OCI-LY3 (cell line): ENCODE measurements around the gene CAPN10.

Source experiments
- H2AFZ ChIP-seq: fragments of 200-600, 300-600 bp; shearing (Covaris generic); 2 replicates; pipeline ENCODE4 v1.6.0; 2014; ENCODE audit warnings: antibody characterized with exemption, low read depth, low read length
- H3K27ac ChIP-seq: fragments of 200-600, 300-600 bp; sonication (generic); 2 replicates; pipeline ENCODE4 v1.5.1; 2014; ENCODE audit warnings: mild to moderate bottlenecking, low read length, moderate library complexity, mixed read lengths
- H3K27me3 ChIP-seq: fragments of 200-600, 300-600 bp; sonication (generic); 2 replicates; pipeline ENCODE4 v1.6.1; 2014; ENCODE audit warnings: low read depth, low read length, mixed read lengths
- H3K36me3 ChIP-seq: fragments of 200-600, 300-600 bp; sonication (generic); replicated peaks from 2 replicates; pipeline ENCODE3; 2014; ENCODE audit warnings: low read depth, low read length, mixed read lengths
- H3K4me1 ChIP-seq: fragments of 300-600, 200-600 bp; sonication (generic); 2 replicates; pipeline ENCODE4 v1.6.1; 2014; ENCODE audit warnings: low read length, mixed read lengths
- H3K4me2 ChIP-seq: fragments of 200-600, 300-600 bp; sonication (generic); 2 replicates; pipeline ENCODE4 v1.6.1; 2014; ENCODE audit warnings: low read length, mixed read lengths
- H3K4me3 ChIP-seq: fragments of 300-600, 200-600 bp; sonication (generic); 2 replicates; pipeline ENCODE4 v1.5.1; 2014; ENCODE audit warnings: antibody characterized with exemption, mild to moderate bottlenecking, low read length, moderate library complexity
- H3K79me2 ChIP-seq: fragments of 300-600, 200-600 bp; shearing (Covaris generic); 2 replicates; pipeline ENCODE4 v1.6.1; 2014; ENCODE audit warnings: mild to moderate bottlenecking, low read length, mixed read lengths
- H3K9ac ChIP-seq: fragments of 300-600, 200-600 bp; shearing (Covaris generic); 2 replicates; pipeline ENCODE4 v1.6.0; 2014; ENCODE audit warnings: mild to moderate bottlenecking, low read length, moderate library complexity
- H3K9me3 ChIP-seq: fragments of 200-600, 300-600 bp; shearing (Covaris generic); 2 replicates; pipeline ENCODE4 v1.6.1; 2014; ENCODE audit warnings: low read length, mixed read lengths; ENCODE audit not compliant: insufficient read depth
- H4K20me1 ChIP-seq: fragments of 200-600, 300-600 bp; sonication (generic); 2 replicates; pipeline ENCODE4 v1.6.1; 2016; ENCODE audit warnings: low read length, mixed read lengths; ENCODE audit not compliant: insufficient read depth
- CTCF ChIP-seq: fragments of 200-600, 300-600 bp; sonication (generic); IDR thresholded peaks from 2 replicates; pipeline ENCODE4 v1.5.1; 2014; ENCODE audit warnings: antibody characterized with exemption, low read length, low read depth
- EZH2phosphoT487 ChIP-seq: fragments of 200-600 bp; shearing (Covaris generic); IDR thresholded peaks from 2 replicates; pipeline ENCODE4 v1.6.1; 2018; ENCODE audit warnings: antibody characterized with exemption, mixed run types, low read depth

CAPN10 gene

GRCh38 chr2:240622531-240623235 is 36.1 kb downstream of the CAPN10 start:
- no peaks in the 10 kb centered on the region for H3K9me3 ChIP-seq
- H3K4me3 ChIP-seq, result no peak overlapping the region
- H3K27me3 ChIP-seq, result no peaks in the 10 kb centered on the region
- no peaks in the 10 kb centered on the region for H3K36me3 ChIP-seq
- H3K9ac ChIP-seq, result no peak overlapping the region
- H3K4me1 ChIP-seq, result peaks cover 53% of the 10 kb centered on the region
- H4K20me1 ChIP-seq, result no peaks in the 10 kb centered on the region
- H3K27ac ChIP-seq, result no peak overlapping the region
- no peaks in the 10 kb centered on the region for H3K79me2 ChIP-seq
- TF ChIP-seq EZH2phosphoT487 (no peak), CTCF (no peak)
- no peak overlapping the region for H3K4me2 ChIP-seq
- H2AFZ ChIP-seq, result no peak overlapping the region

- no peak overlapping the region for H3K9ac ChIP-seq
- H4K20me1 ChIP-seq, result no peaks in the 10 kb centered on the region
- no peaks in the 10 kb centered on the region for H3K79me2 ChIP-seq
- H3K4me1 ChIP-seq, result peaks cover 52% of the 10 kb centered on the region
- H3K27ac ChIP-seq, result no peak overlapping the region
- H3K9me3 ChIP-seq, result no peaks in the 10 kb centered on the region
- H3K36me3 ChIP-seq, result no peaks in the 10 kb centered on the region
- H3K4me3 ChIP-seq, result no peak overlapping the region
- H2AFZ ChIP-seq, result no peak overlapping the region
- H3K27me3 ChIP-seq, result no peaks in the 10 kb centered on the region
- no peak overlapping the region for H3K4me2 ChIP-seq
- TF ChIP-seq EZH2phosphoT487 (no peak), CTCF (no peak)
Observed at GRCh38 chr2:240623531-240624010, 37.0 kb downstream of the CAPN10 start.

- no peak for TF ChIP-seq EZH2phosphoT487
- no peak for TF ChIP-seq CTCF
- no peaks in the 10 kb centered on the region for H3K27me3 ChIP-seq
- no peak overlapping the region for H3K9ac ChIP-seq
- H3K27ac ChIP-seq, result no peak overlapping the region
- H3K9me3 ChIP-seq, result no peaks in the 10 kb centered on the region
- H3K79me2 ChIP-seq, result no peaks in the 10 kb centered on the region
- no peak overlapping the region for H3K4me3 ChIP-seq
- no peaks in the 10 kb centered on the region for H3K36me3 ChIP-seq
- no peaks in the 10 kb centered on the region for H4K20me1 ChIP-seq
- H2AFZ ChIP-seq, result no peak overlapping the region
- peaks cover 44% of the 10 kb centered on the region for H3K4me1 ChIP-seq
- peak overlapping the region; percentile 62 for H3K4me2 ChIP-seq
Observed at GRCh38 chr2:240624011-240624949, 37.7 kb downstream of the CAPN10 start.

GRCh38 chr2:240624950-240625621 is 38.6 kb downstream of the CAPN10 start, which contains the start of gene GPR35:
Gene GPR35, plus strand, starts transcription at chr2:240625480. Its CDS starts 4,473 bp downstream, at chr2:240629953.
- Histone ChIP-seq H3K27ac (no peak within 1 kb of the TSS), H3K9me3 (no peaks in the 10 kb centered on the region), H3K79me2 (no peaks in the 10 kb centered on the region), H3K9ac (no peak within 1 kb of the TSS), H3K4me1 (peaks cover 37% of the 10 kb centered on the region), H4K20me1 (no peaks in the 10 kb centered on the region), H3K27me3 (no peaks in the 10 kb centered on the region), H3K36me3 (no peaks in the 10 kb centered on the region), H3K4me3 (peak within 1 kb of the TSS; percentile 60), H2AFZ (no peak within 1 kb of the TSS), H3K4me2 (peak within 1 kb of the TSS; percentile 62)
- no peak for TF ChIP-seq EZH2phosphoT487
- TF ChIP-seq CTCF, result no peak
